Measurements from ENCODE around the gene GHITM.
"Not testable (repeated sequence)": the region's sequence is repeated elsewhere in the genome, so short reads cannot be mapped to it uniquely, and the experiment has no call there.

GHITM gene

DNA sequence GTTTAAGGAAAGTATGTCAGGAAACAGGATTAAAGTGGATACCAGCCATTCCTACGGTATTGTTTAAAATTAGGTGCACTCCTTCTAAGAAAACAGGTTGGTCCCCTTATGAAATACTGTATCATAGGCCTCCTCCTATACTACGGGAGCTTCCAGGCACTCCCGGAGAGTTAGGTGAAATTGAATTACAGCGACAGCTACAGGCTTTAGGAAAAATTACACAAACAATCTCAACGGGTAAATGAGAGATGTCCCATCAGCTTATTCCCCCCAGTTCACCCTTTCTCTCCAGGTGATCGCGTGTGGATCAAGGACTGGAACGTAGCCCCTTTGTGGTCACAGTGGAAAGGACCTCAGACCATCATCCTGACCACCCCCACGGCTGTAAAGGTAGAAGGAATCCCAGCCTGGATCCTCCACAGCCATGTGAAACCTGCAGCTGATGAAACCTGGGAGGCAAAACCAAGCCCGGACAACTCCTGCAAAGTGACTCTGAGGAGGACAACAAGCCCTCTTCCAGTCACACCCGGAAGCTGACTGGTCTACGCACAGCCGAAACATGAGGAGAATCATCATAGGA is 25.1 kb upstream of the GHITM start:
- no peak for TF ChIP-seq ZFX (IDR thresholded peaks at IDR 0.05)
- TF ChIP-seq, protein P1, sequence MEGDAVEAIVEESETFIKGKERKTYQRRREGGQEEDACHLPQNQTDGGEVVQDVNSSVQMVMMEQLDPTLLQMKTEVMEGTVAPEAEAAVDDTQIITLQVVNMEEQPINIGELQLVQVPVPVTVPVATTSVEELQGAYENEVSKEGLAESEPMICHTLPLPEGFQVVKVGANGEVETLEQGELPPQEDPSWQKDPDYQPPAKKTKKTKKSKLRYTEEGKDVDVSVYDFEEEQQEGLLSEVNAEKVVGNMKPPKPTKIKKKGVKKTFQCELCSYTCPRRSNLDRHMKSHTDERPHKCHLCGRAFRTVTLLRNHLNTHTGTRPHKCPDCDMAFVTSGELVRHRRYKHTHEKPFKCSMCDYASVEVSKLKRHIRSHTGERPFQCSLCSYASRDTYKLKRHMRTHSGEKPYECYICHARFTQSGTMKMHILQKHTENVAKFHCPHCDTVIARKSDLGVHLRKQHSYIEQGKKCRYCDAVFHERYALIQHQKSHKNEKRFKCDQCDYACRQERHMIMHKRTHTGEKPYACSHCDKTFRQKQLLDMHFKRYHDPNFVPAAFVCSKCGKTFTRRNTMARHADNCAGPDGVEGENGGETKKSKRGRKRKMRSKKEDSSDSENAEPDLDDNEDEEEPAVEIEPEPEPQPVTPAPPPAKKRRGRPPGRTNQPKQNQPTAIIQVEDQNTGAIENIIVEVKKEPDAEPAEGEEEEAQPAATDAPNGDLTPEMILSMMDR (conservative IDR thresholded peaks at IDR 0.05): peak; percentile 57
- H3K27ac ChIP-seq: no peak overlapping the region

DNA sequence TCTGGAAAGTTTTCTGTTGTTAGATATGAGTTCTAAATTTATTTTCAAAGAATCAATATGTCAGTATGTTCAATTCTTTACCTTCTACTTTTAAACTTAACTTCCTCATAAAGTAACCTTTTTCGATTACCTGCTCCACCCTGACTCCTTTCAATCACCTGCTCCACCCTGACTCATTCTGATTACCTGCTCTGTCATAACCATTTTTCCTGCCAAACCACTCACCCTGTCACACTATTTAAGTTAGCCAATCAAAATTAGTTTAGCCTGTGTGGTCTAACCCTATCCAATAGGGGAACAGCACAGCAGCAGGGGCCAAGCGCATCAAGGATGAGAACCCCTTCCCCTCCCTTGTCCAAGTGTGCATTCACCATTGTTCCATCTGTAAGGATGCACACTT is 22.1 kb upstream of the GHITM start:
- not testable (repeated sequence) for H3K27ac ChIP-seq

DNA sequence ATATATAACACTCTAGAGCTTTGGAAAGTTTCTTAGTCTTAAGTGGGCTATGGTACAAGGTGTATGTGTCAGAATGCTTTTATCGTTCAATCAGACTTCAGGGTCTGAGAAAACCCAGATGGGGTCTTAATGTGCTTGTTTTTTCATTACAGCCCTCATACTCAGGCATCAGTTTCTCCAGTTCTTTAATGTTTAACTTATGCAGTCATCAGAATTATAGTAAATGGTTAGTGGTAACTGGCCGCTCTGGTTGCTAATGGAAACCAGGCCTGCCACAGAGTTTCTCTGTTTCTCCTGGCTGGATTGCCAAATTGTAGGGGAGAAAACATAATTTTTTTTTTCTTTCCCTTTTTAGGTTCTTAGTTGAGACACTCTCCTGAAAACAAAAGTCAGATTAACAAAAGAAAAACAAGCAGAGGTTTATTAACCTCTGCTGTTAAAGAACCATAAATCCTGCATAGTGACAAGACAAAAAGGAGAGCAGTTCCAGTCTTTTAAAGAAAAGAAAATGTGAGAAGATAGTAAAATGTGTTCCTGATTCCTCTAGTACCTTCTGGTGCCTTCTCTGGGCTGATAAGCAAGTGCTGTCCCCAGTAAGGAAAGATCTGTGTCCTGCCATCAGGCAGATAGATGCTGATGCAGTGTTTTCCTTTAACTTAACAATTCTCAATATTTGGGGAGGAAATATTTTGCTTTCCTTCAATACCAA is 21.5 kb upstream of the GHITM start:
- H3K27ac ChIP-seq: no peak overlapping the region
- no peak for TF ChIP-seq ZFX (IDR thresholded peaks at IDR 0.05)
- TF ChIP-seq, protein P1 (conservative IDR thresholded peaks at IDR 0.05): no peak

DNA sequence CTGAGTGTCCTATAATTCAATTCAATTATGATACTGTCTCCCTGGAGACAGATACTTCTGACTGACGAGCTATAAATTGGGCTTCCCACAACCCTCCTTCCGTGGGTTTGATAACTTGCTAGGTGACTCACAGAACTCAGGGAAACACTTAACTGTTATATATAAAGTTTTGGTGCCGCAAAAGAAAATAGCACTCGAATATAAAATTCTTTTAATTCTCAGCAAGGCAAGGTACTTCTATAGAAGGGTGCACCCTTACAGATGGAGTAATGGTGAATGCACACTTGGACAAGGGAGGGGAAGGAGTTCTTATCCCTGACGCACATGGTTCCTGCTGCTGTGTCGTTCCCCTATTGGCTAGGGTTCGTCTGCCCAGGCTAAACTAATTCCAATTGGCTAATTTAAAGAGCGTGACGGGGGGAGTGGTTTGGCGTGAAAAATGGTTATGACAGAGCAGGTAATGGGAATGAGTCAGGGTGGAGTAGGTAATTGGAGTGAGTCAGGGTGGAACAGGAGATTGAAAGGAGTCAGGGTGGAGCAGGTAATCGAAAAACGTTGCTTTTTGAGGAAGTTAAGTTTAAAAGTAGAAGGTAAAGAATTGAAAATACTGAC is 20.8 kb upstream of the GHITM start:
- TF ChIP-seq, protein P1 (conservative IDR thresholded peaks at IDR 0.05): no peak
- no peak for TF ChIP-seq ZFX (IDR thresholded peaks at IDR 0.05)
- no peak overlapping the region for H3K27ac ChIP-seq

DNA sequence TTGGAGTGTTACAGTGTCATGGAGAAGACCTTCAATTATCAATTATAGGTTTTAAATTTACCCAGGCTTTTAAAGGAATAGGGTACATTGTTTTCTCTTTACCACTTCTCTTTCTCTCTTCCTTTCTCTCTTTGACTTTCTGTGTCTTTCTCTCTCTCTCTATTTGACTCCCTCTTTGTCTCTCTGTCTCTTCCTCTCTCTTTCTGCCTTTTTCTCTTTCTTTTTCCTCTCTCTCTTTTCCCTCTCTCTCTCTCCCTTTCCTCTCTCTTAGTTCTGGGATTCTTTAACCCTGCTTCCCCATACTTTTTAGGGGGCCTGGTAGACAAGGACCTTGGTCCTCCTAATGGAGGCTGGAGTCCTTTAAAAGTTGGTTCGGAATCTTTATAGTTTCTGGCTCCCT is 15.9 kb upstream of the GHITM start:
- TF ChIP-seq, protein P1 (conservative IDR thresholded peaks at IDR 0.05): no peak
- no peak for TF ChIP-seq ZFX (IDR thresholded peaks at IDR 0.05)
- no peak overlapping the region for H3K27ac ChIP-seq

DNA sequence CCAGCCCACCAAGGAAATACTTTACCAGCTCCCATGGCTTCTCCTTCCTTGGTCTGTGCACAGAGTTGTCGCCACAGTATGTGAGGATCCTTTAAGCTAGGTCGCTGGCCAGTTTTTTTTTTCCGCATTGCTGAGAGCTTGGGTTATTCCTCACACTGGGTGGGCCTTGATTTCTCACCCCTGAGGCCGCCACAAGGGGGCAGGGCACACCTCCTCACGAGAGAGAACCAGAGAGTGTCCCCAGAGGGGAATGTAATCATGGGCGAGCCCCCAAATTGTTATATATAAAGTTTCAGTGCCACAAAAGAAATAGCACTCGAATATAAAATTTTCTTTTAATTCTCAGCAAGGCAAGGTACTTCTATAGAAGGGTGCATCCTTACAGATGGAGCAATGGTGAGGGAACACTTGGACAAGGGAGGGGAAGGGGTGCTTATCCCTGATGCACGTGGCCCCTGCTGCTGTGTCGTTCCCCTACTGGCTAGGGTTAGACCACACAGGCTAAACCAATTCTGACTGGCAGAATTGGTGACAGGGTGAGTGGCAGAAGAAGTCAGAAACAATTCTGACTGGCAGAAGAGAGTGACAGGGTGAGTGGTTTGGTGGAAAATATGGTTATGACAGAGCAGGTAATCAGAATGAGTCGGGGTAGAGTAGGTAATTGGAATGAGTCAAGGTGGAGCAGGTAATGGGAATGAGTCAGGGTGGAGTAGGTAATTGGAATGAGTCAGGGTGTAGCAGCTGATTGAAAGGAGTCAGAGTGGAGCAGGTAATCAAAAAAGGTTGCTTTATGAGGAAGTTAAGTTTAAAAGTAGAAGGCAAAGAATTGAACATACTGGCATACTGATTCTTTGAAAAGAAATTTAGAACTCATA is 13.2 kb upstream of the GHITM start:
- TF ChIP-seq, protein P1 (conservative IDR thresholded peaks at IDR 0.05): peak; percentile 60

DNA sequence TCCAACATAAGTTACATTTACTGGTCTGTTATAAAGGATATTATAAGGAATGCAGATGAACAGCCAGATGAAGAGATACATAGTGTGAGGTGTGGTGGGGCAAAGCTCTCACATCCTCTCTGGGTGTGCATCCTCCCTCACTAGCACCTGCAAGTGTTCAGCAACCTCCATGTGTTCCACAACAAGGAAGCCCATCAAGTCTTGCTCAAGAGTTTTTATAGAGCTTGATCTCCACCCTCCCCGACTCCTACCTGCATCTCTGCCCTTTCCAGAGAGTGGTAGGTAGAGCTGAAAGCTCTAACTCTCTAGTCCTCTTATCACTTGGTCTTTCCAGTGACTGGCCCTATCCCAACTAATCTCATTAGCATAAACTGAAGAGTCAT is 12.5 kb upstream of the GHITM start:
- TF ChIP-seq ZFX (IDR thresholded peaks at IDR 0.05): no peak
- TF ChIP-seq, protein P1 (conservative IDR thresholded peaks at IDR 0.05): no peak
- H3K27ac ChIP-seq: no peak overlapping the region

More for the DNA sequence above, 13.2 kb upstream of the GHITM start:
- H3K27ac ChIP-seq: not testable (repeated sequence)
